ENCODE results near the gene LDB2.

DNA sequence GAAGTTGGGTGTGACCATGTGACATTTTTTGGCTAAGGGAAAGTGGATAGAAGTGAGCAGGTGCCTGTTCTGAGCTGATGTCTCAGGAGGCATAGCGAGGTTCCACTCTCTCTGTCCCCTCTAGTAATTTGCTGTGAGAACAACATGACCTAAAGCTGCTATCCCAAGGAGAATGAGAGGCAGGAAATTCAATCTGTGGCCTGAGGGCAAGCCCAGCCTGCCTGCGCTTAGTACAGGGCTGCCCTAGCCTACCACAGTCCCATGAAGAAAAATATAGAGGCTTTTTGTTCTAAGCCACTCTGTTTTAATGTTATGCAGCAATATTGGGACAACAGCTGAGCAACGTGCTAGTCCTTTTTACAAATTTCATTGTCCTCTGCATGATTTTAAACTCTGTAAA, 193.1 kb downstream of the LDB2 start:
- no peak for TF ChIP-seq POLR2A (IDR thresholded peaks at IDR 0.05)
- TF ChIP-seq, protein P1, sequence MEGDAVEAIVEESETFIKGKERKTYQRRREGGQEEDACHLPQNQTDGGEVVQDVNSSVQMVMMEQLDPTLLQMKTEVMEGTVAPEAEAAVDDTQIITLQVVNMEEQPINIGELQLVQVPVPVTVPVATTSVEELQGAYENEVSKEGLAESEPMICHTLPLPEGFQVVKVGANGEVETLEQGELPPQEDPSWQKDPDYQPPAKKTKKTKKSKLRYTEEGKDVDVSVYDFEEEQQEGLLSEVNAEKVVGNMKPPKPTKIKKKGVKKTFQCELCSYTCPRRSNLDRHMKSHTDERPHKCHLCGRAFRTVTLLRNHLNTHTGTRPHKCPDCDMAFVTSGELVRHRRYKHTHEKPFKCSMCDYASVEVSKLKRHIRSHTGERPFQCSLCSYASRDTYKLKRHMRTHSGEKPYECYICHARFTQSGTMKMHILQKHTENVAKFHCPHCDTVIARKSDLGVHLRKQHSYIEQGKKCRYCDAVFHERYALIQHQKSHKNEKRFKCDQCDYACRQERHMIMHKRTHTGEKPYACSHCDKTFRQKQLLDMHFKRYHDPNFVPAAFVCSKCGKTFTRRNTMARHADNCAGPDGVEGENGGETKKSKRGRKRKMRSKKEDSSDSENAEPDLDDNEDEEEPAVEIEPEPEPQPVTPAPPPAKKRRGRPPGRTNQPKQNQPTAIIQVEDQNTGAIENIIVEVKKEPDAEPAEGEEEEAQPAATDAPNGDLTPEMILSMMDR (IDR thresholded peaks at IDR 0.05) = no peak
